Neuronal stem cell (in vitro differentiated cells): ENCODE data around the gene PLXNC1.

Experiments used
- DNase-seq: peaks from one replicate; pipeline ENCODE4 v3.0.0-alpha.2; 2013; ENCODE audit warnings: low spot score
- H2AFZ ChIP-seq: one replicate; pipeline ENCODE4 v1.6.1; 2013; ENCODE audit warnings: mild to moderate bottlenecking, low read length, inconsistent platforms
- H2AK5ac ChIP-seq: 2 replicates; pipeline ENCODE4 v1.6.1; 2013; ENCODE audit warnings: low read depth, mild to moderate bottlenecking, inconsistent platforms, low read length, moderate library complexity, mixed read lengths
- H2BK120ac ChIP-seq: 2 replicates; pipeline ENCODE4 v1.6.1; 2013; ENCODE audit warnings: low read depth, mild to moderate bottlenecking, inconsistent platforms, low read length, moderate library complexity, mixed read lengths
- H2BK12ac ChIP-seq: one replicate; pipeline ENCODE4 v1.6.1; 2013; ENCODE audit warnings: low read length, inconsistent platforms
- H2BK15ac ChIP-seq: 2 replicates; pipeline ENCODE4 v1.6.1; 2013; ENCODE audit warnings: mild to moderate bottlenecking, low read length, inconsistent platforms, mixed read lengths
- H2BK5ac ChIP-seq: one replicate; pipeline ENCODE4 v1.6.1; 2013; ENCODE audit warnings: inconsistent platforms, mild to moderate bottlenecking, low read length, moderate library complexity
- H3K14ac ChIP-seq: one replicate; pipeline ENCODE4 v1.6.1; 2013; ENCODE audit warnings: low read length, inconsistent platforms
- H3K18ac ChIP-seq: 2 replicates; pipeline ENCODE4 v1.6.1; 2013; ENCODE audit warnings: low read length, inconsistent platforms
- H3K23ac ChIP-seq: 2 replicates; pipeline ENCODE4 v1.6.1; 2013; ENCODE audit warnings: low read depth, mild to moderate bottlenecking, mixed read lengths, low read length, inconsistent platforms; ENCODE audit not compliant: poor library complexity
- H3K27ac ChIP-seq: replicated peaks from 3 replicates; pipeline ENCODE4 v1.5.1; 2013; ENCODE audit warnings: low read length, inconsistent platforms
- H3K27me3 ChIP-seq, 3 experiments: 2 replicates each; pipeline ENCODE4 v1.6.1; 2013; ENCODE audit warnings: low read length in 3 of 3, mild to moderate bottlenecking in 2 of 3, inconsistent platforms in 1 of 3, low read depth in 1 of 3, mixed read lengths in 1 of 3, moderate library complexity in 1 of 3; ENCODE audit not compliant: control insufficient read depth in 3 of 3, insufficient read depth in 3 of 3
- H3K36me3 ChIP-seq, 2 donors: replicated peaks in 1 of 2; 2 replicates each; pipeline ENCODE4 v1.6.1; 2013; ENCODE audit warnings: low read length in 2 of 2; ENCODE audit not compliant: control insufficient read depth in 2 of 2, insufficient read depth in 2 of 2
- H3K4ac ChIP-seq: 2 replicates; pipeline ENCODE4 v1.6.1; 2013; ENCODE audit warnings: inconsistent platforms, mild to moderate bottlenecking, low read length, moderate library complexity
- H3K4me1 ChIP-seq, 2 donors: 1 replicate in 1 of 2; 2 replicates in 1 of 2; pipeline ENCODE4 v1.6.1; 2013; ENCODE audit warnings: low read length in 2 of 2, low read depth in 1 of 2; ENCODE audit not compliant: control insufficient read depth in 2 of 2, insufficient read depth in 1 of 2
- H3K4me2 ChIP-seq: one replicate; pipeline ENCODE4 v1.6.1; 2013; ENCODE audit warnings: mild to moderate bottlenecking, low read length, inconsistent platforms; ENCODE audit not compliant: insufficient read depth, poor library complexity, severe bottlenecking
- H3K4me3 ChIP-seq, 2 donors: 2 replicates each; pipeline ENCODE4 v1.5.1; 2013; ENCODE audit warnings: low read length in 2 of 2, mild to moderate bottlenecking in 2 of 2, inconsistent platforms in 1 of 2, moderate library complexity in 1 of 2
- H3K79me1 ChIP-seq: one replicate; pipeline ENCODE4 v1.6.1; 2013; ENCODE audit warnings: low read depth, mild to moderate bottlenecking, inconsistent platforms, low read length, moderate library complexity
- H3K9ac ChIP-seq: one replicate; pipeline ENCODE4 v1.6.1; 2013; ENCODE audit warnings: mild to moderate bottlenecking, low read depth, low read length, inconsistent platforms; ENCODE audit not compliant: poor library complexity
- H3K9me3 ChIP-seq, 2 donors: replicated peaks in 1 of 2; 2 replicates each; pipeline versions ENCODE3 to v1.6.1; 2013; ENCODE audit warnings: low read length in 2 of 2, mild to moderate bottlenecking in 2 of 2, inconsistent platforms in 1 of 2, low read depth in 1 of 2, mixed read lengths in 1 of 2, moderate library complexity in 1 of 2; ENCODE audit not compliant: control insufficient read depth in 2 of 2, insufficient read depth in 1 of 2
- H4K8ac ChIP-seq: one replicate; pipeline ENCODE4 v1.6.1; 2013; ENCODE audit warnings: low read depth, mild to moderate bottlenecking, inconsistent platforms, low read length, moderate library complexity
- H4K91ac ChIP-seq: one replicate; pipeline ENCODE4 v1.6.1; 2013; ENCODE audit warnings: low read length, low read depth, mild to moderate bottlenecking, inconsistent platforms; ENCODE audit not compliant: poor library complexity
- WGBS, 2 donors: extraction: QIAGEN DNeasy Blood & Tissue Kit; methylation state at CpG; one replicate each; pipeline ENCODE4 v1.1.7; 2013; ENCODE audit warnings: missing lambda C conversion rate in 2 of 2, mixed read lengths in 1 of 2; ENCODE audit not compliant: insufficient read length in 2 of 2, insufficient replicate concordance in 1 of 2; ENCODE audit errors: extremely low coverage in 2 of 2; 5-methylcytosine and 5-hydroxymethylcytosine counted together

PLXNC1 gene

DNA sequence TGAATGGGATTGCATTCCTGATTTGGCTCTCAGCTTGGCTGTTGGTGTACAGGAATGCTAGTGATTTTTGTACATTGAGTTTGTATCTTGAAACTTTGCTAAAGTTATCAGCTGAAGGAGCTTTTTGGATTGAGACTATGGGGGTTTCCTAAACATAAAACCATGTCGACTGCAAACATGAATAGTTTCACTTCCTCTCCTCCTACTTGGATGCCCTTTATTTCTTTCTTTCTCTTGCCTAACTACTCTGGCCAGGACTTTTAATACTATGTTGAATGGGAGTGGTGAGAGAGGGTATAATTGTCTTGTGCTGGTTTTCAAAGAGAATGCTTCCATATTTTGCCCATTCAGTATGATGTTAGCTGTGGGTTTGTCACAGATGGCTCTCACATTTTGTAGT lies 169.8 kb downstream of the PLXNC1 start:
- Histone ChIP-seq H2BK120ac (no peak overlapping the region), H3K27me3 (no peaks in the 10 kb centered on the region), H2AK5ac (no peak overlapping the region), H3K4me3 (no peak overlapping the region), H2BK5ac (no peak overlapping the region), H2BK15ac (no peak overlapping the region), H3K9ac (no peak overlapping the region), H4K91ac (no peak overlapping the region), H3K23ac (no peak overlapping the region), H4K8ac (no peak overlapping the region), H3K36me3 (peaks cover 15 to 33% of the 10 kb centered on the region in 2 donors), H3K14ac (no peak overlapping the region), H3K18ac (no peak overlapping the region), H3K4me1 (no peaks in the 10 kb centered on the region), H3K79me1 (no peaks in the 10 kb centered on the region), H3K27ac (no peak overlapping the region), H3K9me3 (peaks cover 19 to 45% of the 10 kb centered on the region in 2 donors), H2BK12ac (no peak overlapping the region), H3K4ac (no peak overlapping the region), H3K4me2 (no peak overlapping the region), H2AFZ (no peak overlapping the region)
- DNase-seq, result no peak
- WGBS, 2 donors, result no CpG with 5 or more reads among the region's 1 CpG

GRCh38 chr12:94320109-94320508 lies 171.7 kb downstream of the PLXNC1 start:
- H3K79me1 ChIP-seq, result no peaks in the 10 kb centered on the region
- no peak overlapping the region for H3K4me3 ChIP-seq
- DNase-seq, result no peak
- peaks cover 18 to 50% of the 10 kb centered on the region in 2 donors for H3K36me3 ChIP-seq
- no peaks in the 10 kb centered on the region for H3K27me3 ChIP-seq
- H2BK120ac ChIP-seq, result no peak overlapping the region
- H3K23ac ChIP-seq, result no peak overlapping the region
- H3K18ac ChIP-seq, result no peak overlapping the region
- no peak overlapping the region for H2BK5ac ChIP-seq
- no peak overlapping the region for H3K9ac ChIP-seq
- no peak overlapping the region for H3K4me2 ChIP-seq
- H3K4ac ChIP-seq, result no peak overlapping the region
- no peak overlapping the region for H2BK12ac ChIP-seq
- H4K91ac ChIP-seq, result no peak overlapping the region
- H3K9me3 ChIP-seq, result peaks cover 21 to 52% of the 10 kb centered on the region in 2 donors
- H3K4me1 ChIP-seq, result no peaks in the 10 kb centered on the region
- H4K8ac ChIP-seq, result no peak overlapping the region
- no peak overlapping the region for H2AFZ ChIP-seq
- H3K27ac ChIP-seq, result no peak overlapping the region
- no peak overlapping the region for H2AK5ac ChIP-seq
- no peak overlapping the region for H2BK15ac ChIP-seq
- H3K14ac ChIP-seq, result no peak overlapping the region

GRCh38 chr12:94322346-94322745 lies 174.0 kb downstream of the PLXNC1 start:
- Histone ChIP-seq H3K9ac (no peak overlapping the region), H2BK5ac (no peak overlapping the region), H3K18ac (no peak overlapping the region), H4K8ac (no peak overlapping the region), H2AFZ (no peak overlapping the region), H3K14ac (no peak overlapping the region), H3K27me3 (no peaks in the 10 kb centered on the region), H3K4me1 (no peaks in the 10 kb centered on the region), H2BK12ac (no peak overlapping the region), H3K9me3 (peaks cover 21 to 54% of the 10 kb centered on the region in 2 donors), H2BK15ac (no peak overlapping the region), H2BK120ac (no peak overlapping the region), H3K4me2 (no peak overlapping the region), H4K91ac (no peak overlapping the region), H3K79me1 (no peaks in the 10 kb centered on the region), H3K4me3 (no peak overlapping the region), H3K27ac (no peak overlapping the region), H2AK5ac (no peak overlapping the region), H3K4ac (no peak overlapping the region), H3K23ac (no peak overlapping the region), H3K36me3 (peaks cover 19 to 70% of the 10 kb centered on the region in 2 donors)
- no CpG with 5 or more reads among the region's 2 CpGs for WGBS, 2 donors
- no peak for DNase-seq

DNA sequence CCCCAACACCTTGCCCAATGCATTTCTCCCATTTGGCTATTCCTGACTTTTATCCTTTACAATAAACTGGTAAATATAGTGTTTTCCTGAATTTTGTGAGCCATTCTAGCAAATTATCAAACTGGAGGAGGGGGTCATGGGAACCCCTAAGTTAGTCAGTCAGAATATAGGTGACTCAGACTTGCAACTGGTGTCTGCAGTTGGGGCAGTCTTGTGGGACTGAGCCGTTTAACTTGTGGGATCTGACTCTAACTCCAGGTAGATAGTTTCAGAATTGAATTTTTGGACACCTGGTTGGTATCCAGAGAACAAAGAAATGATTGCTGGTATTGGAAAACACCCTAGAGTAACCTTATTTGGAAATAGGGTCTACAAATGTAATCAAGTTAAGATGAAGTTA lies 177.9 kb downstream of the PLXNC1 start:
- H3K9me3 ChIP-seq, result peaks cover 19 to 28% of the 10 kb centered on the region in 2 donors

More for the DNA sequence above, 177.9 kb downstream of the PLXNC1 start:
- Histone ChIP-seq H4K8ac (no peak overlapping the region), H3K36me3 (peaks cover 18 to 82% of the 10 kb centered on the region in 2 donors), H3K4ac (no peak overlapping the region), H3K27me3 (no peaks in the 10 kb centered on the region), H3K4me2 (no peak overlapping the region), H2AK5ac (no peak overlapping the region), H3K27ac (no peak overlapping the region), H3K23ac (no peak overlapping the region), H2BK5ac (no peak overlapping the region), H2BK12ac (no peak overlapping the region), H3K14ac (no peak overlapping the region), H2BK120ac (no peak overlapping the region), H3K18ac (no peak overlapping the region), H3K4me1 (no peaks in the 10 kb centered on the region), H3K9ac (no peak overlapping the region), H2BK15ac (no peak overlapping the region), H4K91ac (no peak overlapping the region), H2AFZ (no peak overlapping the region), H3K79me1 (no peaks in the 10 kb centered on the region), H3K4me3 (no peak overlapping the region)
- no peak for DNase-seq
- no CpG with 5 or more reads among the region's 1 CpG for WGBS, 2 donors
